C4-2B (cell line): ENCODE results near the gene PPFIA3.

Experiments
- CTCF ChIP-seq: fragments of 450-650 bp; conservative IDR thresholded peaks from 2 replicates; pipeline ENCODE4 v1.5.1; 2017; ENCODE audit warnings: mild to moderate bottlenecking
- ZFX ChIP-seq: fragments of 450-650 bp; IDR thresholded peaks from 2 replicates; pipeline ENCODE4 v1.6.1; 2017

- TF ChIP-seq CTCF (no peak), ZFX (no peak)
These were observed 75.1 kb downstream of the PPFIA3 start for GRCh38 chr19:49194408-49194807.
